Subcutaneous abdominal adipose tissue (tissue), 5 donors: ENCODE results near the gene UEVLD.
A peak's percentile ranks its signal among the peaks of the same experiment; 100 is the strongest.
"Not testable (repeated sequence)": the region's sequence is repeated elsewhere in the genome, so short reads cannot be mapped to it uniquely, and the experiment has no call there.

Experiments used
- H3K27ac ChIP-seq: one replicate; pipeline ENCODE4 v1.7.0; 2013; ENCODE audit warnings: low read depth, mild to moderate bottlenecking, inconsistent platforms, low read length, moderate library complexity
- H3K27me3 ChIP-seq, 5 donors: one replicate each; pipeline ENCODE4 v1.7.0; 2013; ENCODE audit warnings: low read length in 5 of 5, inconsistent platforms in 1 of 5; ENCODE audit not compliant: control insufficient read depth in 5 of 5, insufficient read depth in 4 of 5
- H3K36me3 ChIP-seq, 5 donors: one replicate each; pipeline ENCODE4 v1.7.0; 2013; ENCODE audit warnings: low read length in 5 of 5; ENCODE audit not compliant: control insufficient read depth in 5 of 5, insufficient read depth in 5 of 5
- H3K4me1 ChIP-seq, 5 donors: one replicate each; pipeline ENCODE4 v1.7.0; 2013; ENCODE audit warnings: low read length in 5 of 5, mild to moderate bottlenecking in 3 of 5, moderate library complexity in 1 of 5; ENCODE audit not compliant: control insufficient read depth in 5 of 5, insufficient read depth in 5 of 5
- H3K4me3 ChIP-seq, 5 donors: one replicate each; pipeline ENCODE4 v1.7.0; 2013; ENCODE audit warnings: low read length in 5 of 5, low read depth in 1 of 5
- H3K9ac ChIP-seq, 5 donors: one replicate each; pipeline ENCODE4 v1.7.0; 2013; ENCODE audit warnings: low read length in 5 of 5, mild to moderate bottlenecking in 4 of 5, moderate library complexity in 3 of 5
- H3K9me3 ChIP-seq, 5 donors: one replicate each; pipeline ENCODE4 v1.7.0; 2013; ENCODE audit warnings: low read length in 5 of 5; ENCODE audit not compliant: control insufficient read depth in 5 of 5
- donor health status: healthy.
- donor health status: healthy.
- donor health status: healthy.
- donor health status: healthy.
- donor health status: healthy.

Gene UEVLD

DNA sequence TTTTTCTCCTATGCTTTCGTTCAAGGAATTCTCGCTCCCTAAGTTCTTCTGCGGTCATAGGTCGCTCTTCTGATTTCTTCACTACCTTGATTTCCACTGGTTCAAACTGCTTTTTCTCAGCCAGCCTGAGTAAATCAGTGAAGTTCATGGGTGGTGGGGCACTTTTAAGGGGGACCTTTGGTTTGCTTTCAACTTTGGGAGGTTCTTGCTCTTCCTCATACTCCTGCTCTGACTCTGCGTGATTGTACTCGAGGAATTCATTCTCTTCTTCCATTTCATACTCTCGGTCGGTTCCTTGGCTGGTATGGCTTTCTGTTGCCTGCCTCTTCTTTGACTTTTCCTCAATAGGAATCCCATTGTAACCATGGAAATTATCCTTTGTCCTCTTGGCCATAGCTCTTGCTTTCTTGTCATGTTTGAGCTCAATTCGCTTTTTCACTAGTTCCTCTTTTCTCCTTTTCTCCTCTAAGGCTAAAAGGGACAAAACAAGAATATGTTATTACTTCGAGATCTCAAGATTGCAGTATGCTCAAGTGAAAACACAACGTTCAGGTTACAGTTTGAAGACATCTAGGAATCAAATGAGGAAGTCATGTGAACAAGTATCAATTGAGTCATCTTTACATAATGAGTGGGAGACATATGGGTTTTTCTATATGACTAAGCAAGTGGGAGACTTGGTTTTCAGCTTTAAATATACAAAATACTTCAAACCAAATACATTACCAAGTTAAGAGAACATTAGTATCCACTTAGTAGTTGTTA is 27.3 kb upstream of the UEVLD start:
- Histone ChIP-seq H3K9me3 (no peaks in the 10 kb centered on the region), H3K4me3 (no peak overlapping the region), H3K27me3 (no peaks in the 10 kb centered on the region), H3K36me3 (peaks cover 12 to 38% (median 32%) of the 10 kb centered on the region in 5 donors), H3K27ac (no peak overlapping the region), H3K9ac (no peak overlapping the region), H3K4me1 (peaks cover 6 to 21% (median 15%) of the 10 kb centered on the region in 5 donors)

- Histone ChIP-seq H3K9ac (no peak overlapping the region), H3K27ac (no peak overlapping the region), H3K9me3 (no peaks in the 10 kb centered on the region), H3K27me3 (no peaks in the 10 kb centered on the region), H3K36me3 (peaks cover 16 to 47% (median 38%) of the 10 kb centered on the region in 5 donors), H3K4me1 (peaks cover 6 to 25% (median 15%) of the 10 kb centered on the region in 5 donors), H3K4me3 (no peak overlapping the region)
Measured at GRCh38 chr11:18614667-18615066, 26.1 kb upstream of the UEVLD start.

DNA sequence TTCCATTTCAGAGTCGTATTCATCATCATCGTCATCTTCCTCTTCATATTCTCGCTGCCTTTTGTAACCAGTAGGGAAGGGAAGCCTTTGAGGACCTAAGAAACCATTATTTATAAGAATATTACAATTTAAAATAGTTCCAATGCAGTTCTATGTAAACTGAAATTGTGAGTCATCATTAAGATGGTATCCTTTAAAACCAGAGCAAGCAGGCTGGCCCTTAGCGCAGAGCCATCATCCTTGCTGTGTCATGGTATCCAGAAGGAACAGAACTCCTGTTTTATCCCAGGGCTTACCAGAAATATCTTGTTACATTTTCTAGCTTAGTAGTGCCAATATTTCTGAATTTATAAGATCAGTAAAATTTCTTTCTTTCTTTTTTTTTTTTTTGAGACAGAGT is 23.9 kb upstream of the UEVLD start:
- no peak overlapping the region for H3K9ac ChIP-seq
- H3K27ac ChIP-seq = no peak overlapping the region
- H3K27me3 ChIP-seq = no peaks in the 10 kb centered on the region
- H3K9me3 ChIP-seq = no peaks in the 10 kb centered on the region
- H3K4me1 ChIP-seq = peaks cover 0 to 11% (median 4%) of the 10 kb centered on the region in 5 donors
- H3K36me3 ChIP-seq = peaks cover 19 to 62% (median 46%) of the 10 kb centered on the region in 5 donors
- no peak overlapping the region for H3K4me3 ChIP-seq

- Histone ChIP-seq H3K27me3 (no peaks in the 10 kb centered on the region), H3K4me1 (peaks cover 0 to 11% (median 4%) of the 10 kb centered on the region in 5 donors), H3K9ac (no peak overlapping the region), H3K9me3 (no peaks in the 10 kb centered on the region), H3K36me3 (peaks cover 19 to 65% (median 46%) of the 10 kb centered on the region in 5 donors), H3K4me3 (no peak overlapping the region), H3K27ac (no peak overlapping the region)
Measured at GRCh38 chr11:18611196-18611595, 22.7 kb upstream of the UEVLD start.

GRCh38 chr11:18608376-18608775 is 19.8 kb upstream of the UEVLD start:
- Histone ChIP-seq H3K4me3 (no peak overlapping the region), H3K27ac (no peak overlapping the region), H3K9me3 (no peaks in the 10 kb centered on the region), H3K9ac (peak overlapping the region in 1 of 5 donors; percentile 3), H3K27me3 (no peaks in the 10 kb centered on the region), H3K36me3 (peaks cover 10 to 44% (median 28%) of the 10 kb centered on the region in 5 donors), H3K4me1 (peaks cover 0 to 11% (median 4%) of the 10 kb centered on the region in 5 donors)

DNA sequence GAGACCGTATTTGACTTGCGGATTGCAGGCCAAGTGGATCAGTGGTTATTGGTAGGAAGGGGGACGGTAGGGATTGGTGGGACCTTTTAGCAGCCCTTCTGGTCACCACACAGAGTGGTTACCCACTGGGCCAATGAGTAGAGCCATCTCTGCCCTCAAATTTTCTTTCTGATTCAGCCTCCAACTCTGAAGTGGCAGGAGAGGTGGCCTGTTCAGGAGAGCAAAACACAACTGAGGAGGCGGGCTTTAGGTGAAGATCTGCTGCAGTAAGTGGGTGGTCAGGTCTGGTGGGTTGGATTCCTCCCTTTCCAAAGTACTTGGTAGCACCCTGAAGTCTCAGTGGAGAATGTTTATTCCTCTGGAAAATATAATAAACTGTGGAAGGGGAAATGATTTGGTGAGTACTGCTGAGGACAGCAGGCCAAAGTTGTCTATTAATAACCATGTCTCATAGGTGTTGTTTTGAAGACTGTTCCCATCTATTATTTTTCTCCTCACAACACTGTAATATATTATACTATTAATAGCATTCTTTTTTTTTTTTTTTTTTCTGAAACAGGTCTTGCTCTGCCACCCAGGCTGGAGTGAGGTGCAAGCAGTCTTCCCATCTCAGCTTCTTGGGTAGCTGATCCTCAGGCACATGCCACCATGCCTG is 12.5 kb upstream of the UEVLD start:
- H3K27ac ChIP-seq = no peak overlapping the region
- peaks cover 2 to 8% (median 6%) of the 10 kb centered on the region in 5 donors for H3K36me3 ChIP-seq
- no peaks in the 10 kb centered on the region for H3K27me3 ChIP-seq
- no peaks in the 10 kb centered on the region for H3K9me3 ChIP-seq
- H3K9ac ChIP-seq = no peak overlapping the region
- no peak overlapping the region for H3K4me3 ChIP-seq
- H3K4me1 ChIP-seq = peaks cover 0 to 4% (median 0%) of the 10 kb centered on the region in 5 donors

DNA sequence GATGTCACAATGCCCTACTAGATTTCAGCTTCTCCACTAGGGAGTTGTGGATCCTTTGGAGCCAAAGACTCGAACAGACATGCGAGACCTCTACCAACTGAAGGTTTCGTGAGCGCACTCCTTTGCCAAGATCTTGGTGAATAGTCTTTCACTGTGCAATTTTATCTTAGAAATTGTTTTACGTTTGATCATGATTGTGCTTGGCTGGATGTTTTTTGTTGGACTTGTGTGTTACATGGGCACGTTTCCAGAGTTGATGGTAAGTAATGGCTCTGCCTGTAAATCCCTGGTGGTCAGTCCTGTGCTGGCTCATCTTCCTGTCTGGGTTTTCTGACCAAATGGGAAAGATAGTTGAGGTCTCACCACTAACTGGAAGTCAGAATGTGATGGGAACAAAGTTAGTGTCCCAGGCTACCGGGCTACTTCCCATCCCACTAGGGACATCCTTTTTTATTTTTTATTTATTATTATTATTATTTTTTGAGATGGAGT is 11.3 kb upstream of the UEVLD start, which contains the start of gene MISFA:
TSS of gene MISFA (plus strand) at position 51 of the 492 bp plus-strand sequence. CDS start at position 191, 140 bp downstream.
- H3K9ac ChIP-seq = no peak within 1 kb of the TSS
- H3K27me3 ChIP-seq = no peaks in the 10 kb centered on the region
- H3K4me1 ChIP-seq = peaks cover 0 to 4% (median 0%) of the 10 kb centered on the region in 5 donors
- H3K36me3 ChIP-seq = peaks cover 0 to 16% (median 10%) of the 10 kb centered on the region in 5 donors
- H3K9me3 ChIP-seq = no peaks in the 10 kb centered on the region
- H3K27ac ChIP-seq = no peak within 1 kb of the TSS
- H3K4me3 ChIP-seq = no peak within 1 kb of the TSS

- Histone ChIP-seq H3K27me3 (no peaks in the 10 kb centered on the region), H3K9me3 (no peaks in the 10 kb centered on the region), H3K27ac (no peak overlapping the region), H3K4me1 (peaks cover 0 to 11% (median under 1%) of the 10 kb centered on the region in 5 donors), H3K36me3 (peaks cover 0 to 16% (median 10%) of the 10 kb centered on the region in 5 donors), H3K4me3 (no peak overlapping the region), H3K9ac (no peak overlapping the region)
Measured at GRCh38 chr11:18594999-18595749, 6.6 kb upstream of the UEVLD start.

DNA sequence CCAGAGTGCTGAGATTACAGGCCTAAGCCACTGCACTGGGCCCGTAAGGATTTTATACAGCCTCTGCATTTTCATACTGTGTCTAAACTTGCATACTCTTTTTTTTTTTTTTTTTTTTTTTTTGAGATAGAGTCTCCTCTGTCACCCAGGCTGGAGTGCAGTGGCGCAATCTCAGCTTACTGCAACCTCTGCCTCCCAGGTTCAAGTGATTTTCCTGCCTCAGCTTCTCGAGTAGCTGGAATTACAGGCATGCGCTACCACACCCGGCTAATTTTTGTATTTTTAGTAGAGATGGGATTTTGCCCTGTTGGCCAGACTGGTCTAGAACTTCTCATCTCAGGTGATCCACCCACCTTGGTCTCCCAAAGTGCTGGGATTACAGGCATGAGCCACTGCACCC is 5.6 kb upstream of the UEVLD start:
- H3K9ac ChIP-seq, H3K27me3 ChIP-seq, H3K4me3 ChIP-seq, H3K27ac ChIP-seq, H3K9me3 ChIP-seq: not testable (repeated sequence)
- H3K4me1 ChIP-seq = peaks cover 2 to 18% (median 11%) of the 10 kb centered on the region in 5 donors
- H3K36me3 ChIP-seq = peaks cover 0 to 16% (median 10%) of the 10 kb centered on the region in 5 donors
